ENCODE data around the gene FBXL7. TPM values are rescaled to one million over a fixed set of nuclear protein-coding genes. Genes with fewer than 3 reads are reported as not detected.

The FBXL7 gene
- total RNA-seq, 6 experiments from 2014 or later: 12.7 to 19.2 (median 16.8) TPM

GRCh38 chr5:15525703-15526275 is 25.8 kb downstream of the FBXL7 start:
- Mint-ChIP-seq H3K27ac (no peak overlapping the region), H3K4me3 (no peak overlapping the region), H3K4me1 (ENCODE audit: low read depth) (peaks cover 31% of the 10 kb centered on the region), H3K27me3 (ENCODE audit: insufficient read depth) (no peaks in the 10 kb centered on the region; the same call in none of the 2 replicates), H3K9me3 (no peaks in the 10 kb centered on the region), H3K36me3 (ENCODE audit: low read depth) (peaks cover 8% of the 10 kb centered on the region)
- no peak for TF ChIP-seq CTCF (IDR thresholded peaks at IDR 0.05)
- DNase-seq: peak; percentile 35

- peaks cover 8% of the 10 kb centered on the region for H3K36me3 Mint-ChIP-seq (ENCODE audit: low read depth)
These were observed 26.4 kb downstream of the FBXL7 start for GRCh38 chr5:15526413-15526812.

GRCh38 chr5:15528476-15528875 is 28.5 kb downstream of the FBXL7 start:
- Mint-ChIP-seq H3K9me3 (no peaks in the 10 kb centered on the region), H3K36me3 (ENCODE audit: low read depth) (peaks cover 8% of the 10 kb centered on the region), H3K27ac (no peak overlapping the region), H3K4me3 (no peak overlapping the region), H3K4me1 (ENCODE audit: low read depth) (peaks cover 22% of the 10 kb centered on the region), H3K27me3 (ENCODE audit: insufficient read depth) (no peaks in the 10 kb centered on the region; the same call in 1 of the 2 replicates)
- no peak for DNase-seq
- no peak for TF ChIP-seq CTCF (IDR thresholded peaks at IDR 0.05)

More at GRCh38 chr5:15526413-15526812, 26.4 kb downstream of the FBXL7 start:
- Mint-ChIP-seq H3K27ac (no peak overlapping the region), H3K27me3 (ENCODE audit: insufficient read depth) (no peaks in the 10 kb centered on the region; the same call in 1 of the 2 replicates), H3K4me1 (ENCODE audit: low read depth) (peaks cover 24% of the 10 kb centered on the region), H3K4me3 (no peak overlapping the region), H3K9me3 (no peaks in the 10 kb centered on the region)
- no peak for DNase-seq
- no peak for TF ChIP-seq CTCF (IDR thresholded peaks at IDR 0.05)

GRCh38 chr5:15529013-15529412 is 29.0 kb downstream of the FBXL7 start:
- H3K4me1 Mint-ChIP-seq (ENCODE audit: low read depth): peaks cover 24% of the 10 kb centered on the region
- DNase-seq: no peak
- H3K27me3 Mint-ChIP-seq (ENCODE audit: insufficient read depth): no peaks in the 10 kb centered on the region; the same call in 1 of the 2 replicates
- H3K27ac Mint-ChIP-seq: no peak overlapping the region
- no peaks in the 10 kb centered on the region for H3K9me3 Mint-ChIP-seq
- no peak overlapping the region for H3K4me3 Mint-ChIP-seq
- H3K36me3 Mint-ChIP-seq (ENCODE audit: low read depth): peaks cover 8% of the 10 kb centered on the region
- TF ChIP-seq CTCF (IDR thresholded peaks at IDR 0.05): no peak

- DNase-seq: no peak
- no peak overlapping the region for H3K4me3 Mint-ChIP-seq
- H3K36me3 Mint-ChIP-seq (ENCODE audit: low read depth): peaks cover 10% of the 10 kb centered on the region
- peaks cover 24% of the 10 kb centered on the region for H3K4me1 Mint-ChIP-seq (ENCODE audit: low read depth)
- H3K9me3 Mint-ChIP-seq: no peaks in the 10 kb centered on the region
- no peak for TF ChIP-seq CTCF (IDR thresholded peaks at IDR 0.05)
- H3K27ac Mint-ChIP-seq: no peak overlapping the region
- no peaks in the 10 kb centered on the region; the same call in 1 of the 2 replicates for H3K27me3 Mint-ChIP-seq (ENCODE audit: insufficient read depth)
These were observed 29.8 kb downstream of the FBXL7 start for GRCh38 chr5:15529821-15530220.
